ENCODE results near the gene BFSP1.

BFSP1 gene

GRCh38 chr20:17530716-17531664, at the start of gene BFSP1:
Gene BFSP1 (minus strand): TSS chr20:17531379. CDS start chr20:17531329, 50 bp downstream.
- peak; percentile 13 to 17 for DNase-seq (ENCODE audit: low read depth in 2 of 2)

GRCh38 chr20:17580895-17581294, 49.7 kb upstream of the BFSP1 start:
- DNase-seq (ENCODE audit: low read depth in 2 of 2), result no peak

- DNase-seq (ENCODE audit: low read depth in 2 of 2), result no peak
These were observed 48.3 kb upstream of the BFSP1 start for GRCh38 chr20:17579369-17580039.

GRCh38 chr20:17576215-17576614, 45.0 kb upstream of the BFSP1 start:
- DNase-seq (ENCODE audit: low read depth in 2 of 2), result no peak

GRCh38 chr20:17573463-17573862, 42.3 kb upstream of the BFSP1 start:
- DNase-seq (ENCODE audit: low read depth in 2 of 2), result no peak

- no peak for DNase-seq (ENCODE audit: low read depth in 2 of 2)
These were observed 41.0 kb upstream of the BFSP1 start for GRCh38 chr20:17572034-17572638.

- DNase-seq (ENCODE audit: low read depth in 2 of 2), result no peak
These were observed 40.0 kb upstream of the BFSP1 start for GRCh38 chr20:17571153-17571527.

GRCh38 chr20:17570347-17571152, 39.4 kb upstream of the BFSP1 start:
- DNase-seq (ENCODE audit: low read depth in 2 of 2), result no peak

GRCh38 chr20:17569616-17570346, 38.6 kb upstream of the BFSP1 start, which contains the start of gene DSTN:
Gene DSTN (plus strand): TSS chr20:17570075. CDS start chr20:17570209, 134 bp downstream.
- peak; percentile 73 to 83 for DNase-seq (ENCODE audit: low read depth in 2 of 2)

- no peak for DNase-seq (ENCODE audit: low read depth in 2 of 2)
These were observed 37.9 kb upstream of the BFSP1 start for GRCh38 chr20:17568972-17569521.

GRCh38 chr20:17568045-17568788, 37.0 kb upstream of the BFSP1 start:
- no peak for DNase-seq (ENCODE audit: low read depth in 2 of 2)

GRCh38 chr20:17566345-17566744, 35.2 kb upstream of the BFSP1 start:
- no peak for DNase-seq (ENCODE audit: low read depth in 2 of 2)

- DNase-seq (ENCODE audit: low read depth in 2 of 2), result no peak
These were observed 34.1 kb upstream of the BFSP1 start for GRCh38 chr20:17565169-17565845.

GRCh38 chr20:17562804-17563305, 31.7 kb upstream of the BFSP1 start:
- no peak for DNase-seq (ENCODE audit: low read depth in 2 of 2)

GRCh38 chr20:17560344-17561074, 29.3 kb upstream of the BFSP1 start:
- DNase-seq (ENCODE audit: low read depth in 2 of 2), result no peak

GRCh38 chr20:17559338-17559737, 28.2 kb upstream of the BFSP1 start:
- no peak for DNase-seq (ENCODE audit: low read depth in 2 of 2)

GRCh38 chr20:17558941-17559304, 27.7 kb upstream of the BFSP1 start:
- DNase-seq (ENCODE audit: low read depth in 2 of 2), result no peak

- DNase-seq (ENCODE audit: low read depth in 2 of 2), result no peak
These were observed 27.2 kb upstream of the BFSP1 start for GRCh38 chr20:17558154-17558940.
